Measurements from ENCODE around the gene IFITM10.

The IFITM10 gene

DNA sequence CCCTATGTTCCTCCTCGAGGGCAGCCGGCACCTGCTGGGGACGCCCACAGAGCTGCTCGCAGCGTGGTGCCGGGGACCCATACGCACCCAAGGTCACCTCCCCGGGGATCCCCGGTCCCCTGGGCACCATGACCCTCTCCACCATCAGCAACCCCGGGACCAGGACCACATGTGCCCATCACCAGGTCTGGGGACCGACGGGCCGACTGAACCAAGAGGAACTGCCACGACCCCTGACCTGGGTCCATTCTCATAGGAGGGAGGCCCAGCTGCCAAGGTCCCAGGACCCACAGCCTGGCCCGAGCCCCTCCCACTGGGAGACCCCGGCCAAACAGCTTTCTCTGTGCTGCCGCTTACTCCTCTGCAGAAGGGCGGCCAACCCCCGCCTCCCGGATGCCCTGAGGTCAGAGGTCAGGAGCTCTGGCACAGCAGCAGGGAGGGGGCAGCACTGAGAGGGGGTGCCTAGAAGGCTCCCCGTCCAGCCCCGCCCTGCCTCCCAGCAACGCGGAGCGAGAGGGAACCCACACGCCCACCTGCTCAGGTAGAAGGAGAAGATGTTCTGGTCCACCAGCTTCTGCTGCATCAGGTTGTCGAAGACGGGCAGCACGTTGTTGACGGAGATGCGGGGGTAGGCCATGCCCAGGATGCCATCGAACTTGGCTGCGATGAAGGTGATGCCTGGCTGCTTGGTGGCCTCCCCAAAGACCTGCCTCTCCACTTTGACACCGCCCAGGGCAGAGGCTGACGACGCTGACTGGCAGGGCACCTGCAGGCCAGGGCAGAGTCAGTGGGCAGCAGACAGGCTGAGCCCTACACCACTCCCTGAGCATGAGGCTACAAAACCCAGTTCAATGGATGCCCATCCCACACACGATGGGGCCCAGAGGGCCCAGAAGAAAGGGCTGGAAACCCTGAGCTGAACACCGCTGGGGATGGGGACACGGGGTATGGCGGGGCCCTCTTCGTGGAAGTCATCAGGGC lies 6.7 kb upstream of the IFITM10 start:
- TF ChIP-seq ZNF274 (IDR thresholded peaks at IDR 0.05; ENCODE audit: low read depth, low read length) (no peak), YY1 (IDR thresholded peaks at IDR 0.05; ENCODE audit: insufficient read depth, insufficient read length) (no peak), SUZ12 (IDR thresholded peaks at IDR 0.05; ENCODE audit: extremely low read depth, insufficient read depth, insufficient read length) (no peak)
- Histone ChIP-seq H3K4me3 (ENCODE audit: insufficient read length, low read depth) (no peak overlapping the region), H3K9ac (ENCODE audit: insufficient read length, low read depth) (peak overlapping the region; percentile 50), H3K9me3 (ENCODE audit: insufficient read depth, low read length) (no peaks in the 10 kb centered on the region), H3K4me1 (ENCODE audit: insufficient read depth, insufficient read length) (peaks cover 8% of the 10 kb centered on the region), H3K36me3 (ENCODE audit: insufficient read depth, insufficient read length, low read length) (peaks cover 93% of the 10 kb centered on the region), H3K27me3 (ENCODE audit: insufficient read depth, insufficient read length) (no peaks in the 10 kb centered on the region)
- no peak for DNase-seq (ENCODE audit: low read depth, low spot score)

GRCh38 chr11:1755692-1756561 lies 5.5 kb upstream of the IFITM10 start:
- Histone ChIP-seq H3K9ac (ENCODE audit: insufficient read length, low read depth) (no peak overlapping the region), H3K9me3 (ENCODE audit: insufficient read depth, low read length) (no peaks in the 10 kb centered on the region), H3K36me3 (ENCODE audit: insufficient read depth, insufficient read length, low read length) (peaks cover 91% of the 10 kb centered on the region), H3K4me1 (ENCODE audit: insufficient read depth, insufficient read length) (peaks cover 8% of the 10 kb centered on the region), H3K4me3 (ENCODE audit: insufficient read length, low read depth) (no peak overlapping the region), H3K27me3 (ENCODE audit: insufficient read depth, insufficient read length) (no peaks in the 10 kb centered on the region)
- DNase-seq (ENCODE audit: low read depth, low spot score): no peak
- TF ChIP-seq SUZ12 (IDR thresholded peaks at IDR 0.05; ENCODE audit: extremely low read depth, insufficient read depth, insufficient read length) (no peak), ZNF274 (IDR thresholded peaks at IDR 0.05; ENCODE audit: low read depth, low read length) (no peak)

GRCh38 chr11:1755344-1755691 lies 4.9 kb upstream of the IFITM10 start:
- H3K9ac ChIP-seq (ENCODE audit: insufficient read length, low read depth): no peak overlapping the region
- no peak for TF ChIP-seq ZNF274 (IDR thresholded peaks at IDR 0.05; ENCODE audit: low read depth, low read length)
- no peak for TF ChIP-seq SUZ12 (IDR thresholded peaks at IDR 0.05; ENCODE audit: extremely low read depth, insufficient read depth, insufficient read length)
- no peak for TF ChIP-seq YY1 (IDR thresholded peaks at IDR 0.05; ENCODE audit: insufficient read depth, insufficient read length)

DNA sequence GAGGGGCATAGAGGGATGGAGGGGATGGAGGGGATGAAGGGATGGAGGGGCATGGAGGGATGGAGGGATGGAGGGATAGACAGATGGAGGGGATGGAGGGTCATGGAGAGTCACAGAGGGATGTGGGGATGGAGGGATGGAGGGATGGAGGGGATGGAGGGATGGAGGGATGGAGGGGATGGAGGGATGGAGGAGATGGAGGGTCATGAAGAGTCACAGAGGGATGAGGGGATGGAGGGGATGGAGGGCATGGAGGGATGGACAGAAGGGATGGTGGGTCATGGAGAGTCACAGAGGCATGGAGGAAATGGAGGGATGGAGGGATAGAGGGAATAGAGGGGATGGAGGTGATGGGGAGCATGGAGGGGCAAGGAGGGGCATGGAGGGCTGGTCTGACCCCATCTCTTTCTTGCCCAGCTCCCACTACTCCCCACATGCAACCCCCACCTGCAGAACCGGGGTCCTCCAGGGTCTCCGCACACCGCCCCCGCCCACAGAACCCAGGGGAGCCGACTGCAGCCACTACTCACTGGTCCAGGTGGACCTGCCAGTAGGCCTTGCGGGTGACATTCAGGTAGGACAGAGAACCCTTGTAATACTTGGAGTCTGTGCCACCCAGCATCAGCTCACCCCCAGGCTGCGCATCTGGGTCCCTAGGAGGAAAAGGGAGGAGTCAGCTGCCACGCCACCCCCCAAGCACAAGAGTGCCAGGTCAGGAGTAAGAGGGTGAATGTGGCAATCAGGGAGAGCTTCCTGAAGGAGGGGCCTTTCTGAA lies 4.2 kb upstream of the IFITM10 start:
- Histone ChIP-seq H3K9me3 (ENCODE audit: insufficient read depth, low read length) (no peaks in the 10 kb centered on the region), H3K36me3 (ENCODE audit: insufficient read depth, insufficient read length, low read length) (peaks cover 78% of the 10 kb centered on the region), H3K27me3 (ENCODE audit: insufficient read depth, insufficient read length) (peaks cover 8% of the 10 kb centered on the region), H3K4me3 (ENCODE audit: insufficient read length, low read depth) (no peak overlapping the region), H3K4me1 (ENCODE audit: insufficient read depth, insufficient read length) (peaks cover 11% of the 10 kb centered on the region), H3K9ac (ENCODE audit: insufficient read length, low read depth) (no peak overlapping the region)
- TF ChIP-seq ZNF274 (IDR thresholded peaks at IDR 0.05; ENCODE audit: low read depth, low read length) (no peak), YY1 (IDR thresholded peaks at IDR 0.05; ENCODE audit: insufficient read depth, insufficient read length) (no peak), SUZ12 (IDR thresholded peaks at IDR 0.05; ENCODE audit: extremely low read depth, insufficient read depth, insufficient read length) (no peak)
- no peak for DNase-seq (ENCODE audit: low read depth, low spot score)

More at GRCh38 chr11:1755344-1755691, 4.9 kb upstream of the IFITM10 start:
- H3K27me3 ChIP-seq (ENCODE audit: insufficient read depth, insufficient read length): peaks cover under 1% of the 10 kb centered on the region
- peaks cover 85% of the 10 kb centered on the region for H3K36me3 ChIP-seq (ENCODE audit: insufficient read depth, insufficient read length, low read length)
- no peaks in the 10 kb centered on the region for H3K9me3 ChIP-seq (ENCODE audit: insufficient read depth, low read length)
- no peak overlapping the region for H3K4me3 ChIP-seq (ENCODE audit: insufficient read length, low read depth)
- H3K4me1 ChIP-seq (ENCODE audit: insufficient read depth, insufficient read length): peaks cover 11% of the 10 kb centered on the region
- no peak for DNase-seq (ENCODE audit: low read depth, low spot score)

DNA sequence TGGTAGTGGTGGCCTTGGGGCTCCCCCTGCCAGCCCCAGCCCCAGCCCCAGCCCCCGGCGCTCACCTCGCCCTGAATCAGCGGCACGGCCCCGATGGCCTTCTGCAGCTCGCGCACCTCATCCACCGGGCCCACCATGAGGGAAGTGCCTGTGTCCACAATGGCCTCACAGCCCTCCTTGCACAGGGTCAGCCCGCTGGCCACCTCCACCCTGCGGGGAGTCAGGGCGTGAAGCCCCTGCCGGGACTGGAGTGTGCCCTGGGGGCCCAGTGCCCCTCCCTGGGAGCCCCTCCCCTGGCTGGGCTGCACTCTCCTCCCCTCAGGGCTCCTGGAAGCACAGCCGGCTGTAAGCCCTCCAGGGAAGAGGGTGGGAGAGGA lies 3.5 kb upstream of the IFITM10 start:
- TF ChIP-seq ZNF274 (IDR thresholded peaks at IDR 0.05; ENCODE audit: low read depth, low read length): no peak
- TF ChIP-seq SUZ12 (IDR thresholded peaks at IDR 0.05; ENCODE audit: extremely low read depth, insufficient read depth, insufficient read length): no peak
- no peak for TF ChIP-seq YY1 (IDR thresholded peaks at IDR 0.05; ENCODE audit: insufficient read depth, insufficient read length)
- Histone ChIP-seq H3K9me3 (ENCODE audit: insufficient read depth, low read length) (no peaks in the 10 kb centered on the region), H3K4me3 (ENCODE audit: insufficient read length, low read depth) (no peak overlapping the region), H3K27me3 (ENCODE audit: insufficient read depth, insufficient read length) (peaks cover 15% of the 10 kb centered on the region), H3K36me3 (ENCODE audit: insufficient read depth, insufficient read length, low read length) (peaks cover 71% of the 10 kb centered on the region), H3K4me1 (ENCODE audit: insufficient read depth, insufficient read length) (peaks cover 15% of the 10 kb centered on the region), H3K9ac (ENCODE audit: insufficient read length, low read depth) (no peak overlapping the region)
- no peak for DNase-seq (ENCODE audit: low read depth, low spot score)

DNA sequence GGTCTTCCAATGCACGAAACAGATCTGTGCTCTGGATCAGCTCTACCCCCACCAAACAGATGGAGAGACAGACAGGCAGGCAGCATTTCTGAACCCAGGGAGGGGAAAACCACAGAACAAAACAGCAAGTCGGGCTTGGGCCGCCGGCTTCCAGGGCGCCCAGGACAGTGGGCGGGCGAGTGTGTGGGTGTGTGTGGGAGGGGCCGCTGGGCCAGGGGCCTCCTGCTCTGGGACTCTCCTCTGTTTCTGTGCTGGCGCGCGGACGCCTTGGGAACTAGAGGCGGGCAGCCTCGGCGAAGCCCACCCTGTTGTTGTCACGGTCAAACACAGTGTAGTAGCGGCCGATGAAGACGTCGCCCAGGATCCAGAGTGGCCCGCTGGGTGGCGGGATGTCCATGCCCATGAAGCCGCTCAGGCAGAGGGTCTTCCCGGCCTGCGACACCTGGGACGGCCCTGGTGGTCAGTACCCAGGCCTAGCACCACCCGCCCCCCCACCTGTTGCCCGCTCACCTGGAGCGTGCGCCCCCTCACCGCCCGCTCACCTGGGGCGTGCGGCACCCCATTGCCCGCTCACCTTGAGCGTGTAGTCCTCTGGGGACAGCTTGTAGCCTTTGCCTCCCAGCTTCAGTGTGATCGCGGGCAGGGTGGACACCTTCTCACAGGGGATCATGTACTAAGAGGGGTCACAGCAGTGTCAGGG lies 3.0 kb upstream of the IFITM10 start:
- Histone ChIP-seq H3K4me1 (ENCODE audit: insufficient read depth, insufficient read length) (peaks cover 19% of the 10 kb centered on the region), H3K9me3 (ENCODE audit: insufficient read depth, low read length) (no peaks in the 10 kb centered on the region), H3K27me3 (ENCODE audit: insufficient read depth, insufficient read length) (peaks cover 20% of the 10 kb centered on the region), H3K9ac (ENCODE audit: insufficient read length, low read depth) (no peak overlapping the region), H3K4me3 (ENCODE audit: insufficient read length, low read depth) (no peak overlapping the region), H3K36me3 (ENCODE audit: insufficient read depth, insufficient read length, low read length) (peaks cover 66% of the 10 kb centered on the region)
- DNase-seq (ENCODE audit: low read depth, low spot score): no peak
- TF ChIP-seq ZNF274 (IDR thresholded peaks at IDR 0.05; ENCODE audit: low read depth, low read length) (no peak), YY1 (IDR thresholded peaks at IDR 0.05; ENCODE audit: insufficient read depth, insufficient read length) (no peak), SUZ12 (IDR thresholded peaks at IDR 0.05; ENCODE audit: extremely low read depth, insufficient read depth, insufficient read length) (no peak)
